Mesenchymal stem cell (in vitro differentiated cells and primary cell): ENCODE measurements around the gene VKORC1L1.
"Not testable (repeated sequence)": the region's sequence is repeated elsewhere in the genome, so short reads cannot be mapped to it uniquely, and the experiment has no call there.

Experiments
- DNase-seq: peaks from one replicate; pipeline ENCODE4 v3.0.0-alpha.2; 2013
- H2AFZ ChIP-seq: one replicate; pipeline ENCODE4 v1.6.1; 2013; ENCODE audit warnings: low read depth, mild to moderate bottlenecking, control low read depth, inconsistent platforms, low read length, moderate library complexity
- H2AK5ac ChIP-seq: 2 replicates; pipeline ENCODE4 v1.6.1; 2013; ENCODE audit warnings: low read length, moderate library complexity, mild to moderate bottlenecking, inconsistent platforms; ENCODE audit not compliant: severe bottlenecking
- H2BK120ac ChIP-seq: one replicate; pipeline ENCODE4 v1.6.1; 2013; ENCODE audit warnings: low read depth, mild to moderate bottlenecking, inconsistent platforms, low read length, moderate library complexity
- H2BK12ac ChIP-seq, 2 experiments: one replicate each; pipeline ENCODE4 v1.6.1; 2013; ENCODE audit warnings: inconsistent platforms in 2 of 2, low read length in 2 of 2, mild to moderate bottlenecking in 2 of 2, moderate library complexity in 2 of 2, control low read depth in 1 of 2
- H2BK15ac ChIP-seq: one replicate; pipeline ENCODE4 v1.6.1; 2013; ENCODE audit warnings: mild to moderate bottlenecking, low read depth, inconsistent platforms; ENCODE audit not compliant: poor library complexity, severe bottlenecking
- H2BK5ac ChIP-seq: 2 replicates; pipeline ENCODE4 v1.6.1; 2013; ENCODE audit warnings: low read depth, mild to moderate bottlenecking, low read length, control low read depth, inconsistent platforms; ENCODE audit not compliant: poor library complexity, severe bottlenecking
- H3K14ac ChIP-seq, 2 experiments: one replicate each; pipeline ENCODE4 v1.6.1; 2013; ENCODE audit warnings: inconsistent platforms in 2 of 2, low read length in 2 of 2, control low read depth in 1 of 2, mild to moderate bottlenecking in 1 of 2, moderate library complexity in 1 of 2
- H3K18ac ChIP-seq, 2 experiments: one replicate each; pipeline ENCODE4 v1.6.1; 2013; ENCODE audit warnings: inconsistent platforms in 2 of 2, low read length in 2 of 2, control low read depth in 1 of 2, low read depth in 1 of 2, mild to moderate bottlenecking in 1 of 2
- H3K23ac ChIP-seq, 2 experiments: one replicate each; pipeline ENCODE4 v1.6.1; 2013; ENCODE audit warnings: inconsistent platforms in 2 of 2, low read length in 2 of 2, mild to moderate bottlenecking in 2 of 2, moderate library complexity in 2 of 2, control low read depth in 1 of 2
- H3K27ac ChIP-seq: 2 replicates; pipeline ENCODE4 v1.5.1; 2013; ENCODE audit warnings: mild to moderate bottlenecking, moderate library complexity, low read length, control low read depth, inconsistent platforms; ENCODE audit not compliant: poor library complexity, severe bottlenecking
- H3K27me3 ChIP-seq, 2 experiments: 2 replicates each; pipeline versions ENCODE4 v1.6.1 to v1.7.0; 2013; ENCODE audit warnings: low read length in 2 of 2, mild to moderate bottlenecking in 2 of 2, moderate library complexity in 2 of 2, control low read depth in 1 of 2, inconsistent platforms in 1 of 2; ENCODE audit not compliant: control insufficient read depth in 1 of 2, insufficient read depth in 1 of 2
- H3K36me3 ChIP-seq, 2 experiments: 2 replicates each; pipeline versions ENCODE4 v1.6.1 to v1.7.0; 2013; ENCODE audit warnings: low read length in 2 of 2, control low read depth in 1 of 2, inconsistent platforms in 1 of 2, low read depth in 1 of 2, mild to moderate bottlenecking in 1 of 2; ENCODE audit not compliant: insufficient read depth in 2 of 2, control insufficient read depth in 1 of 2
- H3K4ac ChIP-seq, 2 experiments: one replicate each; pipeline ENCODE4 v1.6.1; 2013; ENCODE audit warnings: inconsistent platforms in 2 of 2, low read length in 2 of 2, mild to moderate bottlenecking in 2 of 2, moderate library complexity in 2 of 2, control low read depth in 1 of 2, low read depth in 1 of 2
- H3K4me1 ChIP-seq: 2 replicates; pipeline ENCODE4 v1.6.1; 2013; ENCODE audit warnings: low read depth, low read length, control low read depth; ENCODE audit not compliant: control insufficient read depth, insufficient read depth
- H3K4me2 ChIP-seq: 2 replicates; pipeline ENCODE4 v1.6.1; 2013; ENCODE audit warnings: low read length, mild to moderate bottlenecking, inconsistent platforms; ENCODE audit not compliant: poor library complexity, severe bottlenecking
- H3K4me3 ChIP-seq, 2 experiments: 2 replicates each; pipeline versions ENCODE4 v1.5.1 to v1.7.0; 2013; ENCODE audit warnings: low read length in 2 of 2, mild to moderate bottlenecking in 2 of 2, control low read depth in 1 of 2, low read depth in 1 of 2; ENCODE audit not compliant: insufficient read depth in 1 of 2
- H3K79me1 ChIP-seq: replicated peaks from 2 replicates; pipeline ENCODE4 v1.6.1; 2013; ENCODE audit warnings: mild to moderate bottlenecking, control low read depth, low read length, inconsistent platforms; ENCODE audit not compliant: poor library complexity, severe bottlenecking
- H3K9ac ChIP-seq: 2 replicates; pipeline ENCODE4 v1.7.0; 2013; ENCODE audit warnings: mild to moderate bottlenecking, low read length, moderate library complexity
- H3K9me3 ChIP-seq: 2 replicates; pipeline ENCODE4 v1.7.0; 2013; ENCODE audit warnings: mild to moderate bottlenecking, low read length; ENCODE audit not compliant: control insufficient read depth
- H4K8ac ChIP-seq: one replicate; pipeline ENCODE4 v1.6.1; 2013; ENCODE audit warnings: inconsistent platforms, mild to moderate bottlenecking, low read length, moderate library complexity
- H4K91ac ChIP-seq: one replicate; pipeline ENCODE4 v1.6.1; 2013; ENCODE audit warnings: mild to moderate bottlenecking, low read length, inconsistent platforms
- WGBS: methylation state at CpG from one replicate; pipeline ENCODE4 v1.1.7; 2013; ENCODE audit warnings: mixed read lengths; 5-methylcytosine and 5-hydroxymethylcytosine counted together

VKORC1L1 gene

GRCh38 chr7:65992526-65992925 lies 119.7 kb downstream of the VKORC1L1 start:
- Histone ChIP-seq H3K23ac (no peak overlapping the region), H3K4ac (no peak overlapping the region), H3K36me3 (no peaks in the 10 kb centered on the region), H3K27ac (no peak overlapping the region), H2BK5ac (no peak overlapping the region), H3K4me1 (peaks cover 2% of the 10 kb centered on the region), H2BK15ac (no peak overlapping the region), H3K79me1 (no peaks in the 10 kb centered on the region), H2AFZ (no peak overlapping the region), H3K9ac (no peak overlapping the region), H3K27me3 (no peaks in the 10 kb centered on the region), H3K4me3 (no peak overlapping the region), H3K4me2 (no peak overlapping the region), H2AK5ac (no peak overlapping the region), H2BK120ac (no peak overlapping the region), H3K18ac (no peak overlapping the region), H4K91ac (no peak overlapping the region), H4K8ac (no peak overlapping the region), H2BK12ac (no peak overlapping the region), H3K9me3 (no peaks in the 10 kb centered on the region), H3K14ac (no peak overlapping the region)
- WGBS, result 93% methylated on average over 4 of the region's 4 CpGs
- DNase-seq, result no peak

- H4K91ac ChIP-seq, H3K27me3 ChIP-seq, H2BK15ac ChIP-seq, H4K8ac ChIP-seq, H3K23ac ChIP-seq, H3K27ac ChIP-seq, H3K9me3 ChIP-seq, H2BK120ac ChIP-seq, H3K4me2 ChIP-seq, H2AK5ac ChIP-seq, H3K18ac ChIP-seq, H3K14ac ChIP-seq, H3K9ac ChIP-seq, H3K4ac ChIP-seq, H3K79me1 ChIP-seq, H2BK12ac ChIP-seq, H2BK5ac ChIP-seq, H3K36me3 ChIP-seq, H2AFZ ChIP-seq, DNase-seq, H3K4me1 ChIP-seq, H3K4me3 ChIP-seq: not testable (repeated sequence)
- WGBS, result no CpG with 5 or more reads among the region's 1 CpG
Measured at GRCh38 chr7:65994984-65995383, 122.1 kb downstream of the VKORC1L1 start.

- H3K4me3 ChIP-seq, H2AK5ac ChIP-seq, H4K91ac ChIP-seq, H3K27ac ChIP-seq, H3K4me2 ChIP-seq, H2BK12ac ChIP-seq, H2BK15ac ChIP-seq, H3K9ac ChIP-seq, H2AFZ ChIP-seq, H3K18ac ChIP-seq, DNase-seq, H2BK5ac ChIP-seq, H3K36me3 ChIP-seq, H3K23ac ChIP-seq, H3K4me1 ChIP-seq, H4K8ac ChIP-seq, H2BK120ac ChIP-seq, H3K27me3 ChIP-seq, H3K79me1 ChIP-seq, H3K9me3 ChIP-seq, H3K14ac ChIP-seq, H3K4ac ChIP-seq: not testable (repeated sequence)
- WGBS, result no CpG with 5 or more reads among the region's 5 CpGs
Measured at GRCh38 chr7:66000823-66001417, 128.0 kb downstream of the VKORC1L1 start.

- not testable (repeated sequence) for H3K79me1 ChIP-seq, H3K4me3 ChIP-seq, H2BK120ac ChIP-seq, H3K9me3 ChIP-seq, H3K9ac ChIP-seq, DNase-seq, H4K8ac ChIP-seq, H3K27me3 ChIP-seq, H3K4ac ChIP-seq, H3K27ac ChIP-seq, H2AFZ ChIP-seq, H2BK15ac ChIP-seq, H3K14ac ChIP-seq, H2BK5ac ChIP-seq, H2BK12ac ChIP-seq, H3K4me2 ChIP-seq, H4K91ac ChIP-seq, H3K18ac ChIP-seq, H2AK5ac ChIP-seq, H3K23ac ChIP-seq, H3K4me1 ChIP-seq, H3K36me3 ChIP-seq
- 92% methylated on average over 8 of the region's 8 CpGs for WGBS
Measured at GRCh38 chr7:66005115-66005671, 132.3 kb downstream of the VKORC1L1 start.
